ENCODE results near the gene ESRP2.

Gene ESRP2

GRCh38 chr16:68227183-68227793 lies 8.6 kb downstream of the ESRP2 start:
- H3K79me2 ChIP-seq, result peaks cover 3% of the 10 kb centered on the region
- no peak overlapping the region for H3K9ac ChIP-seq
- no peak overlapping the region for H3K4me2 ChIP-seq (ENCODE audit: low read length)
- peaks cover 8% of the 10 kb centered on the region for H3K4me1 ChIP-seq
- no peak overlapping the region for H3K27ac ChIP-seq
- H2AFZ ChIP-seq, result no peak overlapping the region
- no peak for TF ChIP-seq CTCF (IDR thresholded peaks at IDR 0.05)
- H3K36me3 ChIP-seq (ENCODE audit: control insufficient read depth, insufficient read depth, low read length), result no peaks in the 10 kb centered on the region
- no peaks in the 10 kb centered on the region for H3K9me3 ChIP-seq (ENCODE audit: control insufficient read depth, low read length)
- no peaks in the 10 kb centered on the region for H3K27me3 ChIP-seq (ENCODE audit: control insufficient read depth, insufficient read depth, low read length)
- no peak overlapping the region for H3K4me3 ChIP-seq (ENCODE audit: low read depth, low read length)

DNA sequence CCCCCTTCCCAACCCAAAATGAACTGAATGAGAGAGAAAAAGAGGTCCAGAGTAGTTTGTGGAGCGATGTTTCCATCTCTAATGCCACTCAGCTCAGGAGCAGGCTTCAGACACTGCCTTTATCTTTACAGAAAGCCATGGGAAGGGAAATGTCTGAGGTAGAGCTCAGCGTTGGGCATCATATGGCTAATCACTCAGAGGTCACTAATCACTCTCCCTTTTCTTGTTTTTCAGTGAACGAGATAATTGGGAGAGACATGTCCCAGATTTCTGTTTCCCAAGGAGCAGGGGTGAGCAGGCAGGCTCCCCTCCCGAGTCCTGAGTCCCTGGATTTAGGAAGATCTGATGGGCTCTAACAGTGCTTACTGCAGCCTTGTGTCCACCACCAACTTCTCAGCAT lies 9.8 kb downstream of the ESRP2 start:
- no peaks in the 10 kb centered on the region for H3K9me3 ChIP-seq (ENCODE audit: control insufficient read depth, low read length)
- H3K79me2 ChIP-seq, result peaks cover 3% of the 10 kb centered on the region
- no peaks in the 10 kb centered on the region for H3K36me3 ChIP-seq (ENCODE audit: control insufficient read depth, insufficient read depth, low read length)
- no peak for TF ChIP-seq CTCF (IDR thresholded peaks at IDR 0.05)
- H3K4me2 ChIP-seq (ENCODE audit: low read length), result no peak overlapping the region
- H3K4me3 ChIP-seq (ENCODE audit: low read depth, low read length), result no peak overlapping the region
- H2AFZ ChIP-seq, result no peak overlapping the region
- peaks cover 8% of the 10 kb centered on the region for H3K4me1 ChIP-seq
- no peak overlapping the region for H3K27ac ChIP-seq
- no peaks in the 10 kb centered on the region for H3K27me3 ChIP-seq (ENCODE audit: control insufficient read depth, insufficient read depth, low read length)
- H3K9ac ChIP-seq, result no peak overlapping the region

DNA sequence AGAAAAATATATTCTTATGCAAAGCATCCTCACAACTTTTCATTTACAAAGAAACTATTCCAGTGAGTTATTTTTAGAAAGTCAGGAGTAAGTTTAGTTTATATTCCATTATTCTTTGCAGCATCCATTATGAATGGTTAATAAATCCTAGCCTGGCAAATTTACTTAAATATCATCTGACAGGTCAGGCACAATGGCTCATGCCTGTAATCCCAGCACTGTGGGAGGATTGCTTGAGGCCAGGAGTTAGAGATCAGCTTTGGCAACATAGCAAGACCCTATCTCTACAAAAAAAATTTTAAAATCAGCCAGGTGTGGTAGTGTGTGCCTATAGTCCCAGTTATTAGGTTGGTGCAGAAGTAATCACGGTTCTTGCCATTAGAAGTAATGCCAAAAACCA lies 12.9 kb downstream of the ESRP2 start:
- Histone ChIP-seq H3K27me3 (ENCODE audit: control insufficient read depth, insufficient read depth, low read length) (no peaks in the 10 kb centered on the region), H3K9me3 (ENCODE audit: control insufficient read depth, low read length) (no peaks in the 10 kb centered on the region), H2AFZ (no peak overlapping the region), H3K79me2 (no peaks in the 10 kb centered on the region), H3K9ac (no peak overlapping the region), H3K36me3 (ENCODE audit: control insufficient read depth, insufficient read depth, low read length) (no peaks in the 10 kb centered on the region), H3K27ac (no peak overlapping the region), H3K4me3 (ENCODE audit: low read depth, low read length) (no peak overlapping the region), H3K4me1 (peaks cover 2% of the 10 kb centered on the region), H3K4me2 (ENCODE audit: low read length) (no peak overlapping the region)
- TF ChIP-seq CTCF (IDR thresholded peaks at IDR 0.05), result no peak

DNA sequence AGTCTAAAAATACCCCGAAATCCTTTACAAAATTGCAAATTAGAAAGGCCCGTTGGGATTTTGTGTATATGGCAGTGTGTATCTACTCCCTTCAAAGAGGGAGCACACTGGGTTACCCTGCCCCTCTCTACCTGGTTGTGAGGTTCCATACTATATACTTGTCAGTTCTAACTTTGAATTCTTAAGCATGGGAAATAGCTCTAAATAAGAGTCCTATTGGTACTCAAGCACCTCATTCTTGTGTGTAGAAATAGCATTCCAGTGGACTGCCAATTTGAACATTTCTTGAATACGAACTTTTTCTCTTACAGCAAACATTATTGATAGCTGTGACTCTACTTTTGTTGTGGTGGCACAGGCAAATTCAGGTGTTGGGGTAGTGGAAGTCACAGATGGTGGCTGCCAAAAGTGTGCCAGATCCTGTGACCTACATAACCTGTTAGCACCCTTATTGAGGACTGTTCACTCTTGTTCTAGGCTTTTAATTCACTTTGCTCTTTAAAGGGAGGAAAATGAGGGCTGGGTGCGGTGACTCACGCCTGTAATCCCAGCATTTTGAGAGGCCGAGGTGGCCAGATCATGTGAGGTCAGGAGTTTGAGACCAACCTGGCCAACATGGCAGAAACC lies 16.1 kb downstream of the ESRP2 start:
- Histone ChIP-seq H3K4me3 (ENCODE audit: low read depth, low read length) (no peak overlapping the region), H3K9me3 (ENCODE audit: control insufficient read depth, low read length) (no peaks in the 10 kb centered on the region), H3K4me2 (ENCODE audit: low read length) (no peak overlapping the region), H3K27ac (no peak overlapping the region), H3K36me3 (ENCODE audit: control insufficient read depth, insufficient read depth, low read length) (no peaks in the 10 kb centered on the region), H3K79me2 (no peaks in the 10 kb centered on the region), H3K4me1 (peaks cover 5% of the 10 kb centered on the region), H3K9ac (no peak overlapping the region), H2AFZ (no peak overlapping the region), H3K27me3 (ENCODE audit: control insufficient read depth, insufficient read depth, low read length) (no peaks in the 10 kb centered on the region)
- no peak for TF ChIP-seq CTCF (IDR thresholded peaks at IDR 0.05)

DNA sequence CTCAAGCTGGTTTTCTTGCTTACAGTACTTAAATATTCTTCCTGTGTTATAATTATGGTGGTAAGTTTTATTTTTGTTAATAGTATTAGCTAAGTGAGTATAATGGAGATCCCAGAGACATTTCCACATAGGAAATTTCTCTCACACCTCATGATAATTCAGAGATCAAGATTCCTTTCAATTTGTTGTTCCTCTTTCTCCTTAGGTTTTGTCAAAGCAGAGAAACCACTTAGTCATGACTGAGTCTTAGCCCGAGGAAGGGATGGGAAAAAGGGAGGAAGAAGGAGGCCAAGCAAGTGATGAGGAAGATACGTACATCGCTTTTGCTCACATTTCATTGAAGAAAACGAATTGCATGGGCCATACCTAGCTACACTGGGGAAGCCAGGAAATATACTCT lies 18.4 kb downstream of the ESRP2 start:
- H3K9me3 ChIP-seq (ENCODE audit: control insufficient read depth, low read length), result no peaks in the 10 kb centered on the region
- no peak overlapping the region for H3K4me2 ChIP-seq (ENCODE audit: low read length)
- no peak overlapping the region for H2AFZ ChIP-seq
- no peak overlapping the region for H3K27ac ChIP-seq
- no peaks in the 10 kb centered on the region for H3K36me3 ChIP-seq (ENCODE audit: control insufficient read depth, insufficient read depth, low read length)
- no peaks in the 10 kb centered on the region for H3K27me3 ChIP-seq (ENCODE audit: control insufficient read depth, insufficient read depth, low read length)
- H3K4me1 ChIP-seq, result peaks cover 14% of the 10 kb centered on the region
- H3K4me3 ChIP-seq (ENCODE audit: low read depth, low read length), result no peak overlapping the region
- H3K79me2 ChIP-seq, result peaks cover 2% of the 10 kb centered on the region
- no peak for TF ChIP-seq CTCF (IDR thresholded peaks at IDR 0.05)
- no peak overlapping the region for H3K9ac ChIP-seq

All from parathyroid adenoma (tissue), 2 donors.